DOHH2 (cell line): ENCODE measurements around the gene MFSD2B.

Source experiments
- H3F3A ChIP-seq: fragments of 200-600 bp; sonication (generic), shearing (Covaris generic); 2 replicates; pipeline ENCODE4 v1.6.0; 2016; ENCODE audit warnings: antibody characterized with exemption, mild to moderate bottlenecking; ENCODE audit not compliant: control insufficient read depth, insufficient read depth
- H3K27ac ChIP-seq: fragments of 200-600 bp; sonication (generic); 2 replicates; pipeline ENCODE4 v1.5.1; 2014; ENCODE audit warnings: low read depth, mild to moderate bottlenecking, low read length, moderate library complexity
- H3K27me3 ChIP-seq: fragments of 200-600 bp; sonication (generic); 2 replicates; pipeline ENCODE4 v1.6.1; 2014; ENCODE audit warnings: mild to moderate bottlenecking, low read length, mixed read lengths; ENCODE audit not compliant: control insufficient read depth
- H3K36me3 ChIP-seq: fragments of 200-600 bp; sonication (generic); 2 replicates; pipeline ENCODE4 v1.6.1; 2014; ENCODE audit warnings: mild to moderate bottlenecking, low read length, moderate library complexity, mixed read lengths; ENCODE audit not compliant: control insufficient read depth
- H3K4me1 ChIP-seq: fragments of 200-600 bp; sonication (generic); 2 replicates; pipeline ENCODE4 v1.6.1; 2014; ENCODE audit warnings: mild to moderate bottlenecking, low read length, mixed read lengths; ENCODE audit not compliant: control insufficient read depth
- H3K4me2 ChIP-seq: fragments of 200-600 bp; sonication (generic); 2 replicates; pipeline ENCODE4 v1.6.0; 2014; ENCODE audit warnings: mild to moderate bottlenecking, low read length, moderate library complexity
- H3K4me3 ChIP-seq: fragments of 200-600 bp; sonication (generic); 2 replicates; pipeline ENCODE4 v1.5.1; 2014; ENCODE audit warnings: mild to moderate bottlenecking, low read length, mixed read lengths
- H3K79me2 ChIP-seq: fragments of 200-600 bp; sonication (generic); 2 replicates; pipeline ENCODE4 v1.6.1; 2014; ENCODE audit warnings: mild to moderate bottlenecking, low read length, mixed read lengths; ENCODE audit not compliant: control insufficient read depth
- H3K9me2 ChIP-seq: fragments of 200-600 bp; sonication (generic); replicated peaks from 2 replicates; pipeline ENCODE4 v1.6.1; 2014; ENCODE audit warnings: mild to moderate bottlenecking, low read length, mixed read lengths; ENCODE audit not compliant: control insufficient read depth
- H3K9me3 ChIP-seq: fragments of 200-600 bp; sonication (generic); 2 replicates; pipeline ENCODE4 v1.6.1; 2014; ENCODE audit warnings: antibody characterized with exemption, low read length, mixed read lengths; ENCODE audit not compliant: control insufficient read depth, insufficient read depth
- H4K20me1 ChIP-seq: fragments of 200-600 bp; sonication (generic); 2 replicates; pipeline ENCODE4 v1.6.0; 2014; ENCODE audit warnings: low read depth, mild to moderate bottlenecking, antibody characterized with exemption, low read length, moderate library complexity; ENCODE audit not compliant: control insufficient read depth, insufficient read depth
- CTCF ChIP-seq: fragments of 200-600 bp; sonication (generic); IDR thresholded peaks from one replicate; pipeline ENCODE4 v1.5.1; 2014; ENCODE audit warnings: antibody characterized with exemption, mild to moderate bottlenecking, low read depth, low read length; ENCODE audit not compliant: poor library complexity, severe bottlenecking
- EZH2phosphoT487 ChIP-seq: fragments of 200-600 bp; sonication (generic); IDR thresholded peaks from 2 replicates; pipeline ENCODE4 v1.6.1; 2017; ENCODE audit warnings: borderline replicate concordance, mild to moderate bottlenecking, antibody characterized with exemption, low read length, moderate library complexity, mixed read lengths

Gene MFSD2B

GRCh38 chr2:24058564-24059271, 48.8 kb downstream of the MFSD2B start:
- no peak overlapping the region for H3K4me2 ChIP-seq
- no peaks in the 10 kb centered on the region for H3K36me3 ChIP-seq
- no peaks in the 10 kb centered on the region for H3K9me3 ChIP-seq
- H3K4me3 ChIP-seq = no peak overlapping the region
- no peaks in the 10 kb centered on the region for H3K27me3 ChIP-seq
- no peak overlapping the region for H3K27ac ChIP-seq
- TF ChIP-seq CTCF (no peak), EZH2phosphoT487 (no peak)
- no peaks in the 10 kb centered on the region for H3F3A ChIP-seq
- no peaks in the 10 kb centered on the region for H3K9me2 ChIP-seq
- H3K79me2 ChIP-seq = no peaks in the 10 kb centered on the region
- H4K20me1 ChIP-seq = no peaks in the 10 kb centered on the region
- H3K4me1 ChIP-seq = peaks cover 8% of the 10 kb centered on the region

- peaks cover 41% of the 10 kb centered on the region for H3K36me3 ChIP-seq
- H3F3A ChIP-seq = peaks cover 17% of the 10 kb centered on the region
- no peaks in the 10 kb centered on the region for H3K9me2 ChIP-seq
Observed at GRCh38 chr2:24065341-24065740, 55.5 kb downstream of the MFSD2B start.

GRCh38 chr2:24072259-24072658, 62.4 kb downstream of the MFSD2B start:
- Histone ChIP-seq H3K36me3 (peaks cover 62% of the 10 kb centered on the region), H4K20me1 (no peaks in the 10 kb centered on the region), H3F3A (peaks cover 5% of the 10 kb centered on the region; the same call in 1 of the 2 replicates), H3K4me2 (no peak overlapping the region), H3K79me2 (peaks cover 56% of the 10 kb centered on the region), H3K27me3 (no peaks in the 10 kb centered on the region), H3K27ac (no peak overlapping the region), H3K9me3 (no peaks in the 10 kb centered on the region), H3K4me3 (no peak overlapping the region), H3K4me1 (peaks cover 14% of the 10 kb centered on the region), H3K9me2 (no peaks in the 10 kb centered on the region)
- TF ChIP-seq EZH2phosphoT487 (no peak), CTCF (no peak)

More at GRCh38 chr2:24065341-24065740, 55.5 kb downstream of the MFSD2B start:
- Histone ChIP-seq H3K27me3 (no peaks in the 10 kb centered on the region), H3K4me1 (no peaks in the 10 kb centered on the region), H3K79me2 (peaks cover 5% of the 10 kb centered on the region; the same call in 1 of the 2 replicates), H3K4me3 (no peak overlapping the region), H3K9me3 (no peaks in the 10 kb centered on the region), H4K20me1 (no peaks in the 10 kb centered on the region), H3K4me2 (no peak overlapping the region), H3K27ac (no peak overlapping the region)
- TF ChIP-seq EZH2phosphoT487 = no peak
- TF ChIP-seq CTCF = no peak
